GM19467 (cell line): ENCODE results near the gene PRRG3.
"Not testable (repeated sequence)": the region's sequence is repeated elsewhere in the genome, so short reads cannot be mapped to it uniquely, and the experiment has no call there.

Experiments used
- ATAC-seq: cut with Tn5 transposase; IDR thresholded peaks from one replicate; pipeline ENCODE4 v1.9.1; 2021; ENCODE audit warnings: mild to moderate bottlenecking, moderate library complexity; ENCODE audit not compliant: unreplicated experiment

Gene PRRG3

GRCh38 chrX:151694661-151695582 lies at the start of gene PRRG3:
Gene PRRG3, plus strand, starts transcription at chrX:151695458. Its CDS starts 3,357 bp downstream, at chrX:151698815.
- ATAC-seq: no peak

GRCh38 chrX:151675121-151675746 lies 20.0 kb upstream of the PRRG3 start:
- ATAC-seq: no peak

DNA sequence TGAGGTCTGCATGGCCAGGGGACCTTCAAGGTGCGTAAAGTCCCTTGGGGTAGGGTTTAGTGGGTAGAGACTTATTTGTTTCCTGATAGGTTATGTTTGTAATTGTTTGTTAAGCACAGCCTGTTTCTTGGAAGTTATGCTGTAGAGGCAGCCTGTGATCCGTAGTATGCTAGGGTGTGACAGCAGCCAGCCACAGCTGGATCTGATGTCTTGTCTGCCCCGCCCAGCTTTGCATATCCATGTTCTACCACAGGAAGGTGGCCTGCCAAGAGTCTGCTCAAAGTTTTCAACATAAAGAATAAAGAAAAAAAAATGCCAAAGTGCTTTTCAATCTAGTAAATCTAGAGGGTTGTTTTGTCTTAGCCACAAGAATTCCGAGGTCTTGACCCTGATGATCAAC lies 19.1 kb upstream of the PRRG3 start:
- ATAC-seq: no peak

DNA sequence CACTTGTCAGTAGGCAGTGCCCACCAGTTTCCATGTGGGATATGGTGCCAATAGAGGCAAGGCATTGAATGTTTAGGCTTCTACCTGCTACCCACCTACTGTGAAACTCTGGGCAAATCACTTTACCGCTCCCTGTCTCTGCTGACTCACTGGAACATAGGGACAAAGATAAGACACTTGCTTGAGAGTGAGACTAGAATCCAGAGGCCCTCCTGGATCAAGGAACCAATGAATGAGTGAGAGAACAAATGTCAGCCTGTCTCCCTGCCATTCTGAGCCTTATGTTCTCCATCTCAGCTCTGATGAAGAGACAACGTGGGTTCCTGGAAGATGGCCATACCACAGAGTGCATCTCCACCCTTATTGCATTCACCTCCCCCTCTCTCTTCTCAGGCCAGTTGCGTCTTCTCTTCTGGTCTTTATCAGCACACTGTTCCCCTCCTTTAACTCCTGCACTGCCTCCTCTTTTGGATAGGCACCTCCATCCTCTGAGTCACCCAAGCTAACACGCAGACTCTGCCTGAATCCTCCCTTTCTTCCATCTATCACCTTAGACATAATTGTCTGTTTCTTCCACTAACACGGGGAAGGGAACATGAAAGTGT lies 15.4 kb upstream of the PRRG3 start:
- ATAC-seq: no peak

DNA sequence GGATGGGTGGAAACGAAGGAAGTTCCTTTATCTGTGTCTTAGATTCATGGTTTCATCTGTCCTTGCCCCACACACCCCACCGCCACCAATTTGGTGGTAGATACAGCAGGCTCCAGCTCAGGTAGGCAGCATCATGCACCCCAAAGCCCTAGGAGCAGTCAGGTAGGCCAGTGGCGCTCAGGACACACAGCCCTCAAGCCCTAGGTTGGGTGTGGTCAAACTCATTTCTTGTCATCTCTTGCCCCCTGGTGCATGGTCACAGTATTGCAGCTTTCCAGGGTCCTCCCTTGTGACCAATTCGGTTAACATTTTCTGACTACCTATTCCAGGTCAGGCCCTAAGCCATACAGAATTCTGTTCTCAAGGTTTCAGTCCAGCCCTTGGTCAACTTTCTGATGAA lies 14.5 kb upstream of the PRRG3 start:
- peak; percentile 91 for ATAC-seq

DNA sequence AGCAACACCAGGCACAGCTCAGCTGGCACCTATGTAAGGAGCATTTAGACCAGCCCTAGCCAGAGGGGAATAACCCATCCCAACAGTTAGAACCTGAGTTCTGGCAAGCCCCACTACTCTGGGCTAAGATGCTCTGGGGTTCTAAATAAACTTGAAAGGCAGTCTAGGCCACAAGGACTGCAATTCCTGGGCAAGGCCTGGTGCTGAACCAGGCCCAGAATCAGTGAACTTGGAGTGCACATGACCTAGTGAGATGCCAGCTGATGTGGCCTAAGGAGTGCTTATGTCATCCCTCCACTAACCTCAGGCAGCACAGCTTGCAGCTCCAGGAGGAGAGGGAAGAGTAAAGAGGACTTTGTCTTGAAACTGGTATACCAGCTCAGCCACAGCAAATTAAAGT lies 7.6 kb upstream of the PRRG3 start:
- no peak for ATAC-seq

- no peak for ATAC-seq
These were observed 6.6 kb upstream of the PRRG3 start for GRCh38 chrX:151688695-151689094.

GRCh38 chrX:151692825-151693224 lies 2.4 kb upstream of the PRRG3 start:
- ATAC-seq: no peak

DNA sequence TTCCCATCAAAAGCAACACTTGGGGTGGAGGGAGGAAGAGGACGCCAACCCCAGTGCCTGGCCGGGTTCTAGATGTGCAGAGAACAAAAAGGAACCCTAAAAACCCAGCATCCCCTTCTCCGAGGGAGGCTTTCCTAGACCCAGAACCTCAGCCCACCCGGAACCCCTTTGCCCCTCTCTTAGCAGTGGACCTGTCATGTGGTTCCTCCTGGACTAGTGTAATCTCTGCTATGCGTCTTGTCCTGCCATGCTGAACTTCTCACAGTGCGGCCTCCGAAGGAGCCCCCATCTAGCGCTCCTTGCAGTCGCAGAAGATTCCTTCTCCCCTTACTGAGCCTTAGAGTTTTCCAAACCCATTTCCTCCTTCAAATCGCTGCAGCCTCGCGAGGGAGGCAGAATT lies 1.1 kb upstream of the PRRG3 start:
- ATAC-seq: no peak

DNA sequence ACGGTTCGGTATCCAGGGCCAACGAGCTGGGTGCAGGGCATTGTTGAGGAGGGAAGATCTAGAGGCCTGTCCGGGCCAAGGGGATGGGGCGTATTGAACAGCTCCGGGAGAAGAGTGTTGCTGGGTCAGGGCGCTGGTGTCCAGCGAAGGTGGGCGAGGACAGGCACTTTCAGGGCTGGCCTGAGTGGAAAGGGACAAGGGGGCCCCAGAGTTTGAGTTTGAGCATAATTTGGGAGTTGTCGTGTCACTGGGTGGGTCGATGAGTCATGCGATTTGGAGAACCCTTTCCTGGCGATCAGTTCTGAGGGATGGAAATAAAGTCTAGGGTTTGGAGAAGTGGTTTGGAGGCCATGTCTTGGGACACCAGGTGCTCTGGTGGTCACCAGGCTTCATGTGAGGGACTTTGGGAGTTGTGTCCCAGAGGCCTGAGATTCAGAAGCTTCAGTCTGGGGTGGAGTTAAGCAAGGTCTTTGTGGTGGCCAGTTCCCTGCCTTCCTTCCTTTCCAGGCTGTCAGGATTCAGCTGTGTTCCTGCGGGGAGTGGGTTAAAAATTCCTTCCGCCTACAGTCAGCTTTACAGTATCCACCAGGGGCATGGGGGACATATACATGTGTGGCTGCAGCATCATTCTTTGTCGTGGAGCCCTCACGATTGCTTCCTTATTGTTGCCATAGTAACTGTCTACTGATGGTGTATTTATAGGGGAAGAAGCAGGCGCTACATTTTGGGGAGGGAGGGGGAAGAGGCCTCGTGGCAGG lies 504 bp downstream of the PRRG3 start:
- ATAC-seq: no peak

DNA sequence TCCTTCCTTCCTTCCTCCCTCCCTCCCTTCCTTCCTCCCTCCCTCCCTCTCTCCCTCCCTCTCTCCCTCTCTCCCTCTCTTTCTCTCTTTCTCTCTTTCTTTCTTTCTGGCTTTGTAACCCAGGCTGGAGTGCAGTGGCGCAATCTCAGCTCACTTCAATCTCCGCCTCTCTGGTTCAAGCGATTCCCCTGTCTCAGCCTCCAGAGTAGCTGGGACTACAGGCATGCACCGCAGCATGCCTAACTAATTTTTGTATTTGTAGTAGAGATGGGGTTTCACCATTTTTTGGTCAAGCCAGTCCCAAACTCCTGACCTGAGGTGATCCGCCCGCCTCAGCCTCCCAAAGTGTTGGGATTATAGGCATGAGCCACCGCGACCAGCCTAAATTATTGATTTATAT lies 1.8 kb downstream of the PRRG3 start:
- ATAC-seq: not testable (repeated sequence)

DNA sequence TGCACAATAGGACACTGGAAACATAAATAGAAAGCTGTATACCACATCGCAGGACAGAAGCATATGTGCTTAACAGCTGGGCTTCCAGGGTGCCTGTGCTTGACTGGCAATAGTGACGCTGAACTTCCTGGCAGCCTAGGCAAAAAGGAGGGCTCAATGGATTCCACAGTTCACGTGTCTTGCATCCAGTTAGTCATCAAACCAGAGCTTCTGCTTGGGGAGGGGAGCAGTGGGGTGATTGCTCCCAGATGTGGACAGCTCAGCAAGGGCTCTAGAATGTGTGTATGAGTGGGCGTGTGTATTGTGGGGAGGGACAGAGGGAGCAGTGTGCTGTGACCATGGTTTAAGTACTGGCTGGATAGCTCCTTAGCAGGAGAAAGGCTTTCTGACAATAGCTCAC lies 2.3 kb downstream of the PRRG3 start:
- ATAC-seq: no peak

- no peak for ATAC-seq
These were observed 3.2 kb downstream of the PRRG3 start for GRCh38 chrX:151698485-151698884.

DNA sequence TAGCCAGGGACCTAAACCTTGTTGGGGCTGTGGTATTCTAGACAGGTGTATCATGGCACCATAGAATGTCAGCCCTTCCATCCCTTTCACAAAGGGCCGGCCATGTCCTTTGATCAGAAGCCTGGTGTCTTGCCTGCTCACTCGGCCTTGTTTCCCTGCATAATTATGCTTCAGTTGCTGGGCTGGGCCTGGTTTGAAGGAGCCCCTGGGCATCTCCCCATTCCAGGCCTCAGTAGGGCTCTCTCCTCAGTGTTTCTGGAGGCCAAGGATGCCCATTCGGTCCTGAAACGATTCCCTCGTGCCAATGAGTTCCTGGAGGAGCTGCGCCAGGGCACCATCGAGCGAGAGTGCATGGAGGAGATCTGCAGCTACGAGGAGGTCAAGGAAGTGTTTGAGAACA lies 4.5 kb downstream of the PRRG3 start:
- ATAC-seq: no peak

DNA sequence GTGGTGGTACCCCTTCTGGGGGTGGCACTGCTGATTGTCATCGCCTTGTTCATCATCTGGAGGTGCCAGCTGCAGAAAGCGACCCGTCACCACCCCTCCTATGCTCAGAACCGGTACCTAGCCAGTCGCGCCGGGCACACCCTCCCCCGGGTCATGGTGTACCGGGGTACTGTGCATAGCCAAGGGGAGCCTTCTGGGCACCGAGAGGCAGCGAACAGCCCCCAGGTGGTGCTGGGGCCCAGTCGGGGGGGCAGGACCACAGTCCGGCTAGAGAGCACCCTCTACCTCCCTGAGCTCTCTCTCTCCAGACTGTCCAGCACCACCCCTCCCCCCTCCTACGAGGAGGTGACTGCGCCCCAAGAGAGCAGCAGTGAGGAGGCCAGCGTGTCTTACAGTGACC lies 5.3 kb downstream of the PRRG3 start:
- no peak for ATAC-seq

DNA sequence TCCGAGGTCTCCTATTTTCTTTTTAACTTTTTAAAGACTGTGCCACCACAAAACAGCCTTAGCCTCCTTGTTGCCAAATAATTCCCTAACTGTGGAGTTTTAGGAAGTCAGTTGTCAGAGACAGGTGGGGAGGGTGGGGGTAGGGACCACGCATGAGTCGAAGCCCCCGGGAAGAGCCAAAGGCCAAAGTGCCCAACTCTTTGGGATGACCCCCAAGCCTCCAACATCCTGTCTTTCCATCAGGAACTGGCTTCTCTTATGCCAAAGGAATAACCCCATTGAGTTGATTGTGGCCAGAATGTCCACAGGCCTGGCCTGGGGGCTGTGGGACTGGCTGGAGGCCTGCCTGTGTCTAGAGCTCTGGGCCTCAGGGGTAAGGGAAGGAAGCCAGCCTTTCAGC lies 5.8 kb downstream of the PRRG3 start:
- no peak for ATAC-seq

GRCh38 chrX:151701531-151701930 lies 6.3 kb downstream of the PRRG3 start:
- no peak for ATAC-seq

DNA sequence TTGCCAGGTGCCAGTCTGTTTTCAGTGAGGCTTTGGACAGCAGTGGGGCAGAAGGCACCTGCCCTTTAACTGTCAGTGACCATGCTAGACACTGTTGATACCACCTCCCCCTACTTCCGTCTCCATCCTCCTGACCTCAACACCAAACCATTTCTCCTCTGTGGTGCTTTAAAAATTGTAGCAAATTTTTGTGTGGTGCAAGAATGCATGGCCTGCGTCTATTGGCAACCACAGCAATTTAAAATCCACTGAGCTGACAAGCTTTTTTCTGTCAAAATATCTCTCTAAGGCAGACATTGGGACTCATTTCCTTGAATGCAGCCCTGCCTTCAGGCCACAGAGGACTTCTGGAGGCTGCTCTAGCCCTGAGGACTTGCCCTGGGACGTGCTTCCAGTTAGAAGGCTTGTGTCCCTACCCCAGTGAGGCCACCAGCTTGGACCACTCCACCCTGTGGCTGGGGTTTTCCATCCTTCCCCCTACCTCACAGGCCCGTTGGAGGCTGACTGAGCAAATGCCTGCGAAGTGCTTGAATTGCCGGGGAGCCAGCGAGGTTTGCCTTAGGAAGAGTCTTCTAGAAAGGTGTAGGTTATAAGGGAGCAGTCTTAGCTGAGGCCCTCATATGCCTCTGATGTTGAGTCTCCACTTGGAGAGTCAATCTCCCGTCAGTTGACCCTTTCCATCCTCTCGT lies 6.9 kb downstream of the PRRG3 start:
- ATAC-seq: no peak

- ATAC-seq: no peak
These were observed 7.6 kb downstream of the PRRG3 start for GRCh38 chrX:151702741-151703340.

DNA sequence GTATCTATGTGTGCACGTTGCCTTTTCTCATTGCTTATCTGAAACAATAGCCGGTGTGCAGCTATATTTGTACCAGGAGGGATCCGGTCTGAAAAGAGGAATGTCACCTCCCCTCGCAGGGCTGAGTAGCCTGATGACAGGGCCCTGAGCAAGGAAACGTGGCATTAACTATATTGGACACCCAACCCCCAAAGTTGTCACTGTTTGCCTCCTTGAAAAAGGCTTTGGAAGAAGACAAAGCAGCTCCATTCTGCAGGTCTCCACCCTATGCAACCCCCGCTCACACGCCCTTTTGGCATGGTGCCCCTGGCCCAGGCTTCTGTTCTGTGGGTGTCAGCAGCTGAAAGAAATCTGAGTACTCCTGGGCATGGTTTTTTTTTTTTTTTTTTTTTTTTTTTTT lies 8.2 kb downstream of the PRRG3 start:
- no peak for ATAC-seq
